Right lobe of liver (tissue), 6 donors: Measurements from ENCODE around the gene ADAM8. TPM values are rescaled to one million over a fixed set of nuclear protein-coding genes. Genes with fewer than 3 reads are reported as not detected.

Experiments
- ATAC-seq, 4 donors: fragments of 200-7000 bp; cut with Tn5 transposase; one replicate each; pipeline ENCODE4 v1.9.1; 2020; ENCODE audit warnings: mild to moderate bottlenecking in 4 of 4, moderate library complexity in 4 of 4
- DNase-seq, 3 donors: peaks; one replicate each; pipeline ENCODE4 v3.0.0-alpha.2; 2020
- H3K27ac ChIP-seq, 3 donors: fragments of 200-600 bp; one replicate each; pipeline ENCODE4 v1.8.0; 2022
- H3K27me3 ChIP-seq, 2 donors: fragments of 200-600 bp; one replicate each; pipeline ENCODE4 v1.8.0; 2022
- H3K36me3 ChIP-seq, 4 donors: fragments of 200-600 bp; sonication (generic) in 1 of 4; one replicate each; pipeline versions ENCODE4 v1.5.1 to v1.8.0; 2017 to 2022; ENCODE audit warnings: control low read depth in 1 of 4
- H3K4me1 ChIP-seq, 4 donors: fragments of 200-600 bp; sonication (generic) in 1 of 4; one replicate each; pipeline versions ENCODE4 v1.5.1 to v1.8.0; 2017 to 2022; ENCODE audit warnings: control low read depth in 1 of 4
- H3K4me3 ChIP-seq, 3 donors: fragments of 200-600 bp; one replicate each; pipeline ENCODE4 v1.8.0; 2022
- H3K9me3 ChIP-seq, 4 donors: fragments of 200-600 bp; sonication (generic) in 1 of 4; one replicate each; pipeline versions ENCODE4 v1.5.1 to v1.8.0; 2017 to 2022; ENCODE audit warnings: control low read depth in 1 of 4
- CTCF ChIP-seq, 4 donors: fragments of 200-600 bp in 3 of 4; fragments of 450-650 bp in 1 of 4; IDR thresholded peaks; one replicate each; pipeline versions ENCODE4 v1.5.1 to v1.8.0; 2016 to 2022; ENCODE audit warnings: antibody characterized with exemption in 4 of 4, mild to moderate bottlenecking in 2 of 4
- POLR2A ChIP-seq: fragments of 450-650 bp; IDR thresholded peaks from one replicate; pipeline ENCODE4 v1.6.1; 2017; ENCODE audit warnings: antibody characterized with exemption, mild to moderate bottlenecking
- WGBS: methylation state at CpG from one replicate; pipeline ENCODE4 v1.1.6; 2018; ENCODE audit warnings: low coverage, low lambda C conversion rate; ENCODE audit not compliant: insufficient coverage; ENCODE audit errors: missing lambda C conversion rate; 5-methylcytosine and 5-hydroxymethylcytosine counted together
- intact Hi-C, 2 donors: fragments of 100-400 bp; cut with DNase I; formaldehyde crosslinking; loops; one replicate each; pipeline versions ENCODE4 v1.11.2 to v1.14.1; 2022
- total RNA-seq, 6 experiments: library from RNA; depleted of rRNA in 2 of 6; stranded (reverse); fragments of >200 nt in 2 of 6; fragmentation: NEBNext Ultra II Directional in 3 of 6; extraction: Animal tissue kit (Norgen Biotek cat#: 25700) in 3 of 6; gene quantifications; one replicate each; pipeline versions ENCODE4 v1.1.0 to v1.2.4, GENCODE V29; 2016 to 2023
- donor health status: DM: no; HTN: yes; CAD: no.
- donor health status: DM: no; HTN: no; CAD: no.
- donor health status: DM: no; HTN: no; CAD: no.
- donor health status: DM: no; HTN: yes; CAD: no.
- donor health status: DM: no; HTN: yes; CAD: no.

ADAM8 gene
- total RNA-seq, 6 experiments from 2014 or later: 2.6 to 8.8 (median 5.2) TPM

GRCh38 chr10:133247681-133248333 lies 28.9 kb downstream of the ADAM8 start:
- no CpG with 5 or more reads among the region's 36 CpGs for WGBS
- Histone ChIP-seq H3K4me1 (no peaks in the 10 kb centered on the region), H3K27me3 (peaks cover 0 to 5% of the 10 kb centered on the region in 2 donors)

GRCh38 chr10:133246236-133246626 lies 30.4 kb downstream of the ADAM8 start:
- DNase-seq (no peak), ATAC-seq (no peak)
- no peak for TF ChIP-seq POLR2A
- TF ChIP-seq CTCF (IDR thresholded peaks at IDR 0.05): no peak
- 41% methylated on average over 6 of the region's 12 CpGs for WGBS
- intact Hi-C loops: no loop called here
- Histone ChIP-seq H3K36me3 (no peaks in the 10 kb centered on the region), H3K4me1 (no peaks in the 10 kb centered on the region), H3K27ac (no peak overlapping the region), H3K9me3 (no peaks in the 10 kb centered on the region), H3K4me3 (no peak overlapping the region), H3K27me3 (peaks cover 0 to 5% of the 10 kb centered on the region in 2 donors)

More at GRCh38 chr10:133247681-133248333, 28.9 kb downstream of the ADAM8 start:
- intact Hi-C loops: no loop called here
- Histone ChIP-seq H3K9me3 (no peaks in the 10 kb centered on the region), H3K36me3 (no peaks in the 10 kb centered on the region), H3K4me3 (no peak overlapping the region), H3K27ac (no peak overlapping the region)
- TF ChIP-seq CTCF (IDR thresholded peaks at IDR 0.05) (no peak), POLR2A (no peak)
- DNase-seq (no peak), ATAC-seq (no peak)

GRCh38 chr10:133245439-133246235 lies 31.0 kb downstream of the ADAM8 start:
- Histone ChIP-seq H3K9me3 (no peaks in the 10 kb centered on the region), H3K4me3 (no peak overlapping the region), H3K27me3 (peaks cover 0 to 5% of the 10 kb centered on the region in 2 donors), H3K27ac (no peak overlapping the region), H3K36me3 (no peaks in the 10 kb centered on the region), H3K4me1 (no peaks in the 10 kb centered on the region)
- ATAC-seq: no peak
- intact Hi-C loops: no loop called here
- no CpG with 5 or more reads among the region's 33 CpGs for WGBS
- DNase-seq: no peak
- TF ChIP-seq CTCF (IDR thresholded peaks at IDR 0.05) (no peak), POLR2A (no peak)

GRCh38 chr10:133243593-133243992 lies 33.1 kb downstream of the ADAM8 start:
- Histone ChIP-seq H3K27me3 (peaks cover 0 to 5% of the 10 kb centered on the region in 2 donors), H3K27ac (no peak overlapping the region), H3K36me3 (no peaks in the 10 kb centered on the region), H3K4me3 (no peak overlapping the region), H3K4me1 (no peaks in the 10 kb centered on the region), H3K9me3 (no peaks in the 10 kb centered on the region)
- WGBS: 65% methylated on average over 10 of the region's 14 CpGs
- ATAC-seq (no peak), DNase-seq (no peak)
- no peak for TF ChIP-seq CTCF (IDR thresholded peaks at IDR 0.05)
- TF ChIP-seq POLR2A: no peak
- intact Hi-C loops: no loop called here
